MCF 10A (cell line): ENCODE measurements around the gene MUC2. TPM values are rescaled to one million over a fixed set of nuclear protein-coding genes. Genes with fewer than 3 reads are reported as not detected.
A peak's percentile ranks its signal among the peaks of the same experiment; 100 is the strongest.

Source experiments
- BruUV-seq: library from RNA; stranded (reverse); fragments of 400-500 nt; replicated peaks from 2 replicates; lab custom pipeline; 2021; lab: Mats Ljungman, UMichigan
- CTCF ChIA-PET: fragments of 300-600 bp; sonication (Branson Sonifier 250); formaldehyde crosslinking; extraction: SDS; loops from one replicate; lab custom pipeline; 2021; ENCODE audit warnings: antibody characterized with exemption, inconsistent platforms; lab: Yijun Ruan, JAX
- POLR2A ChIA-PET: fragments of 300-600, 350-650 bp; sonication (Branson Sonifier 250); formaldehyde crosslinking; extraction: SDS; loops from one replicate; lab custom pipeline; 2020; ENCODE audit warnings: antibody characterized with exemption, inconsistent platforms; lab: Yijun Ruan, JAX
- DNase-seq: peaks from one replicate; pipeline ENCODE4 v3.0.0-alpha.2; 2018; ENCODE audit not compliant: unreplicated experiment
- H3K27ac Mint-ChIP-seq: one replicate; pipeline ENCODE4 v1.8.0; 2022; ENCODE audit warnings: mild to moderate bottlenecking, low read depth, mixed read lengths; ENCODE audit not compliant: unreplicated experiment
- H3K27me3 Mint-ChIP-seq: one replicate; pipeline ENCODE4 v1.8.0; 2022; ENCODE audit warnings: mixed read lengths; ENCODE audit not compliant: insufficient read depth, unreplicated experiment
- H3K36me3 Mint-ChIP-seq: one replicate; pipeline ENCODE4 v1.8.0; 2022; ENCODE audit warnings: mild to moderate bottlenecking, moderate library complexity, mixed read lengths; ENCODE audit not compliant: insufficient read depth, unreplicated experiment
- H3K4me1 Mint-ChIP-seq: one replicate; pipeline ENCODE4 v1.8.0; 2022; ENCODE audit warnings: mixed read lengths; ENCODE audit not compliant: insufficient read depth, unreplicated experiment
- H3K4me3 Mint-ChIP-seq: one replicate; pipeline ENCODE4 v1.8.0; 2022; ENCODE audit warnings: mild to moderate bottlenecking, moderate library complexity, mixed read lengths; ENCODE audit not compliant: unreplicated experiment
- H3K9me3 Mint-ChIP-seq: one replicate; pipeline ENCODE4 v1.8.0; 2022; ENCODE audit warnings: mixed read lengths; ENCODE audit not compliant: unreplicated experiment
- intact Hi-C: fragments of 100-400 bp; cut with micrococcal nuclease; formaldehyde crosslinking; loops from 2 replicates; pipeline ENCODE4 v1.14.1; 2022
- total RNA-seq: library from RNA; stranded (reverse); gene quantifications from 2 replicates; pipeline ENCODE4 v1.2.3, GENCODE V29; 2022
- TF ChIP-seq, protein P1 (sequence below): fragments of 200-600 bp; IDR thresholded peaks from one replicate; pipeline ENCODE4 v1.8.0; 2022; ENCODE audit warnings: antibody characterized with exemption, mild to moderate bottlenecking; ENCODE audit not compliant: unreplicated experiment

The MUC2 gene
- total RNA-seq, 1 experiment from 2014 or later = 0.02 TPM

DNA sequence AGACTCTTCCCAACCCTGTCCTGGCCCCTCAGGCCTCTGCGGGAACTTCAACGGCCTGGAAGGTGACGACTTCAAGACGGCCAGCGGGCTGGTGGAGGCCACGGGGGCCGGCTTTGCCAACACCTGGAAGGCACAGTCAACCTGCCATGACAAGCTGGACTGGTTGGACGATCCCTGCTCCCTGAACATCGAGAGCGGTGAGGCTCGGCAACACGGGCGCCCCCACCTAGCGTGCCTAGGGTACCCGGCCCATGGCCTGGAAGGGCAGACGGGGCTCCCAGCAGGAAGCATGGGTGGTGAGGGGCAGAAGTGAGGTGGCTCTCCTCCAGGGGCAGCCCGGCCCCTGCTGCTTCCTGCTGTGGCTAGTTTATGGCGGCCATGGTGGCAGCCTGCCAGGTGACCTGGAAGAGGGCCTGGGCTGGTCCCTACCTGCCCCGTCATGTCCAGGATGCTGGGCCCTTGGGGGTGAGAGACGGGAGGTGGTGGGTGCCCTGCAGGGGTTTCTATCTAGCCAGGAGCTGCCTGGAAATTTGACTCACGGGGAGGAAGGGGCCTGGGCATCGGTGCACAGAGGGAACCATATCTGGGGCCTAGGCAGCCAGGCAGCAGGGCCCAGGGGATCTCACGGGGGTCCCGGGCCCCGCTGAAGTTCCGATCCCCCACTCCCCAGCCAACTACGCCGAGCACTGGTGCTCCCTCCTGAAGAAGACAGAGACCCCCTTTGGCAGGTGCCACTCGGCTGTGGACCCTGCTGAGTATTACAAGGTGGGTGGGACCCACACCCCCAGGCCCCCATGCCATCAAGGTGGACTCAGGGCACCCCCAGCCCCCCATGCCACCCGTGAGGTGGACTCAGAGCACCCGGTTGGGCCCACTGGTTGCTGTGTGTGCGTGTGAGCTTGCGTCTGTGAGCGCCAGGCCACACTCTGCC, 9.2 kb downstream of the MUC2 start:
- intact Hi-C loops = no loop called here
- H3K36me3 Mint-ChIP-seq = no peaks in the 10 kb centered on the region
- BruUV-seq = no TSS peak
- H3K9me3 Mint-ChIP-seq = no peaks in the 10 kb centered on the region
- TF ChIP-seq, protein P1, sequence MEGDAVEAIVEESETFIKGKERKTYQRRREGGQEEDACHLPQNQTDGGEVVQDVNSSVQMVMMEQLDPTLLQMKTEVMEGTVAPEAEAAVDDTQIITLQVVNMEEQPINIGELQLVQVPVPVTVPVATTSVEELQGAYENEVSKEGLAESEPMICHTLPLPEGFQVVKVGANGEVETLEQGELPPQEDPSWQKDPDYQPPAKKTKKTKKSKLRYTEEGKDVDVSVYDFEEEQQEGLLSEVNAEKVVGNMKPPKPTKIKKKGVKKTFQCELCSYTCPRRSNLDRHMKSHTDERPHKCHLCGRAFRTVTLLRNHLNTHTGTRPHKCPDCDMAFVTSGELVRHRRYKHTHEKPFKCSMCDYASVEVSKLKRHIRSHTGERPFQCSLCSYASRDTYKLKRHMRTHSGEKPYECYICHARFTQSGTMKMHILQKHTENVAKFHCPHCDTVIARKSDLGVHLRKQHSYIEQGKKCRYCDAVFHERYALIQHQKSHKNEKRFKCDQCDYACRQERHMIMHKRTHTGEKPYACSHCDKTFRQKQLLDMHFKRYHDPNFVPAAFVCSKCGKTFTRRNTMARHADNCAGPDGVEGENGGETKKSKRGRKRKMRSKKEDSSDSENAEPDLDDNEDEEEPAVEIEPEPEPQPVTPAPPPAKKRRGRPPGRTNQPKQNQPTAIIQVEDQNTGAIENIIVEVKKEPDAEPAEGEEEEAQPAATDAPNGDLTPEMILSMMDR = no peak
- H3K27me3 Mint-ChIP-seq = no peaks in the 10 kb centered on the region
- ChIA-PET CTCF (interaction anchor here (0.6 to 0.7 kb wide), 2 partner anchors 32 to 34 kb away, joined by 3 to 4 read pairs; no protein-coding TSS in a partner anchor), POLR2A (no interaction called here)
- no peak overlapping the region for H3K27ac Mint-ChIP-seq
- H3K4me1 Mint-ChIP-seq = no peaks in the 10 kb centered on the region
- peak; percentile 81 for DNase-seq
- no peak overlapping the region for H3K4me3 Mint-ChIP-seq

DNA sequence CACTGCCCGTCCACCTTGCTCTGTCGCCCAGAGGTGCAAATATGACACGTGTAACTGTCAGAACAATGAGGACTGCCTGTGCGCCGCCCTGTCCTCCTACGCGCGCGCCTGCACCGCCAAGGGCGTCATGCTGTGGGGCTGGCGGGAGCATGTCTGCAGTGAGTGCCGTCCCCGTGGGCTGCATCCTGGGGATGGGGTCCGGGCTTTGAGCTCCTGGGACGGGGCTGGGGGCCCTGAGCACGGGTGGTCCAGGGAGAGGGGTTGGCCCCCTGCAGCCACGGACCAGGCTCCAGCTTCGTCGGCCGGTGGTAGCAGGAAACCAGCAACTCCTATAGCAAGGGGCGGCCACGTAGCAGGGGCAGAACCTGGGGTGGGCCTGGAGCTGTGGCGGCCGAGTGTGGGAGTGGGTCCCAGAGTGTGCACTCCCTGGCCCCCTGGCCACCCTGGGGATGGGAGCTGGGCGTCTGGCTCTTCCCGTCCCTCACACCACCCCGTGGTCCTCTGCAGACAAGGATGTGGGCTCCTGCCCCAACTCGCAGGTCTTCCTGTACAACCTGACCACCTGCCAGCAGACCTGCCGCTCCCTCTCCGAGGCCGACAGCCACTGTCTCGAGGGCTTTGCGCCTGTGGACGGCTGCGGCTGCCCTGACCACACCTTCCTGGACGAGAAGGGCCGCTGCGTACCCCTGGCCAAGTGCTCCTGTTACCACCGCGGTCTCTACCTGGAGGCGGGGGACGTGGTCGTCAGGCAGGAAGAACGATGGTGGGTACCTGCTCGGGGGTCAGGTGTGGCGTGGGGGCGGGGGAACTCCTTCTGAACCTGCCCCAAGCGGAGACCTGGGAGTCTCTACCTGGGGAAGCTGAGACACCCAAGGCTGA, 10.1 kb downstream of the MUC2 start:
- intact Hi-C loops = no loop called here
- CTCF ChIA-PET = interaction anchor here (0.7 kb wide), 1 partner anchor 33 kb away, joined by 3 read pairs; no protein-coding TSS in a partner anchor
- TF ChIP-seq, protein P1 = no peak
- H3K4me1 Mint-ChIP-seq = no peaks in the 10 kb centered on the region
- BruUV-seq = no TSS peak
- no peak overlapping the region for H3K4me3 Mint-ChIP-seq
- POLR2A ChIA-PET = no interaction called here
- peak; percentile 63 for DNase-seq
- H3K27me3 Mint-ChIP-seq = no peaks in the 10 kb centered on the region
- H3K27ac Mint-ChIP-seq = no peak overlapping the region
- no peaks in the 10 kb centered on the region for H3K36me3 Mint-ChIP-seq
- no peaks in the 10 kb centered on the region for H3K9me3 Mint-ChIP-seq

- CTCF ChIA-PET = no interaction called here
- TF ChIP-seq, protein P1 = no peak
- Mint-ChIP-seq H3K4me3 (no peak overlapping the region), H3K4me1 (no peaks in the 10 kb centered on the region), H3K36me3 (no peaks in the 10 kb centered on the region), H3K27ac (no peak overlapping the region), H3K27me3 (no peaks in the 10 kb centered on the region), H3K9me3 (no peaks in the 10 kb centered on the region)
- POLR2A ChIA-PET = no interaction called here
- intact Hi-C loops = no loop called here
- BruUV-seq = no TSS peak
- DNase-seq = no peak
Observed at GRCh38 chr11:1085440-1086170, 10.9 kb downstream of the MUC2 start.
